Keratinocyte (primary cell): ENCODE results near the gene LCP2.

Experiments
- CTCF ChIP-seq, 3 experiments: IDR thresholded peaks in 1 of 3; conservative IDR thresholded peaks in 1 of 3; optimal IDR thresholded peaks in 1 of 3; 2 replicates in 2 of 3; 3 replicates in 1 of 3; pipeline versions ENCODE3 to v1.5.1; 2011; ENCODE audit warnings: low read length in 3 of 3, mild to moderate bottlenecking in 3 of 3, moderate library complexity in 2 of 3, control low read depth in 1 of 3, inconsistent platforms in 1 of 3; ENCODE audit not compliant: insufficient read depth in 2 of 3; ENCODE audit errors: extremely low read depth in 1 of 3
- EZH2 ChIP-seq: IDR thresholded peaks from one replicate; pipeline ENCODE4 v1.6.1; 2012; ENCODE audit warnings: inconsistent platforms, mild to moderate bottlenecking, low read length, moderate library complexity

- TF ChIP-seq CTCF (optimal IDR thresholded peaks at IDR 0.05 in 1 of 3, IDR thresholded peaks at IDR 0.05 in 1 of 3, conservative IDR thresholded peaks at IDR 0.05 in 1 of 3; ENCODE audit: extremely low read depth in 1 of 3, insufficient read depth in 2 of 3, low read length in 3 of 3), result no peak
- no peak for TF ChIP-seq EZH2
Measured at GRCh38 chr5:170284231-170284630, 13.3 kb downstream of the LCP2 start.
